Measurements from ENCODE around the gene RPRD1B. TPM values are rescaled to one million over a fixed set of nuclear protein-coding genes. Genes with fewer than 3 reads are reported as not detected.

RPRD1B gene
- total and polyA plus RNA-seq, 2 of the 8 experiments (the other 6 are each of a cell fraction or from before 2014, with no cell fraction given), result 10.3 to 20.9 TPM

DNA sequence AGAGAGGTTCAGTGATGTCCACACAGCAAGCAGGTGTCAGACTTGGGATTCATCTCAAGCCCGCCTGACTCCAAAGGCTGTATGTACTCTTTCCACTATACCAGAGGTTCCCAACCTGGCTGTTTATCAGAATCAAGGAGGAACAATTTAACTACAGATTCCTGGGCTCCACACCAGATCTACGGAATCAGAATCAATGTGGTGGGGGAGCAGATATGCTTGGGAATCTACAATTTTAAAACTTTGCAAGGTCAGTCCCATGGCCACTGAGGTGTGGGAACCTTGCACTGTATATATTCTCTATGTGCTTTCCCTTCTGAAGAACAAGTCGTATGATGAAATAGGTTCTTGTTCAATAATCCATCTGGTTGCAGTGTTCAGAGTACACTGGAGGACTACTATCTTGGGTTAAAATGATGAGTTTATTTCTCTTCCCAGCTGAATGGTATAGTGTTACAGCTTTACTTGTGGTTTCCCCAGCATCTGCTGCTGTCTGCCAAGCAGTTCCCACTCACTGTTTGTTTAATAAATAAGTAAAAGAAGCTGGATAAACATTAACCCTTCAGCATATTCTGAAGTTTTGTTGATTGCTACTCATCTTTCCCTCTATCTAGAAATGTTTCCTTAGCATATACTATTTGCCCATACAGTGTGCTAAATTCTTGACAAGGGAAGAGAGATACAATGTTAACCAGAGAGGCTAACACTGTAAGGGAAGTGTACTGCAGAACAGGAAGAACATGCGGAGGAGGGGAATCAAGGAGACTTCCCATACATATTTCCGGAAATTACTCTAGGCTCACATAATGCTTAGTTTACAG, 10.2 kb upstream of the RPRD1B start:
- H3K27me3 ChIP-seq (replicated peaks in 1 of 4; ENCODE audit: control insufficient read depth in 3 of 4, extremely low read depth in 1 of 4, insufficient read depth in 3 of 4, low read length in 3 of 4), result no peaks in the 10 kb centered on the region
- no peak overlapping the region for H2BK20ac ChIP-seq (ENCODE audit: low read length)
- ChIA-PET POLR2A (ENCODE audit: partially characterized antibody) (interaction anchor here (1.8 kb wide), 1 partner anchor 10 kb away, joined by 4 read pairs; the partner anchor contains the start of genes RPRD1B and TTI1), CTCF (ENCODE audit: partially characterized antibody) (no interaction called here)
- H3K9ac ChIP-seq (replicated peaks in 1 of 4; ENCODE audit: extremely low read depth in 1 of 4, low read depth in 3 of 4, low read length in 3 of 4), result no peak overlapping the region
- H3K4me3 ChIP-seq (ENCODE audit: extremely low read depth in 1 of 4, insufficient read depth in 2 of 4, low read depth in 3 of 4, low read length in 4 of 4), result no peak overlapping the region
- H2AK5ac ChIP-seq (ENCODE audit: low read depth, low read length), result no peak overlapping the region
- peaks cover 6% of the 10 kb centered on the region; the same call in 1 of the 2 replicates for H3K79me1 ChIP-seq (ENCODE audit: low read depth, low read length)
- no peak overlapping the region for H3K18ac ChIP-seq (ENCODE audit: extremely low read depth, low read length)
- peaks cover 0 to 10% (median 3%) of the 10 kb centered on the region in 4 experiments; a peak in 4 of 8 replicates for H3K36me3 ChIP-seq (ENCODE audit: control insufficient read depth in 2 of 4, insufficient read depth in 4 of 4, low read length in 3 of 4)
- no peak overlapping the region for H2AFZ ChIP-seq (ENCODE audit: low read length)
- H4K8ac ChIP-seq (ENCODE audit: extremely low read depth, insufficient read depth, low read length), result no peak overlapping the region
- H2BK120ac ChIP-seq (replicated peaks; ENCODE audit: low read depth, low read length), result no peak overlapping the region
- peaks cover 6 to 16% of the 10 kb centered on the region in 2 experiments for H4K20me1 ChIP-seq (replicated peaks in 1 of 2; ENCODE audit: control insufficient read depth in 1 of 2, insufficient read depth in 2 of 2, low read length in 2 of 2)
- H3K56ac ChIP-seq (replicated peaks; ENCODE audit: insufficient read length, low read depth, low read length), result no peak overlapping the region
- no peak overlapping the region for H2BK5ac ChIP-seq (ENCODE audit: low read depth, low read length)
- WGBS, 2 experiments (ENCODE audit: extremely low coverage in 1 of 2, insufficient coverage in 1 of 2, insufficient read length in 1 of 2, insufficient replicate concordance in 2 of 2, low coverage in 1 of 2, low lambda C conversion rate in 2 of 2, missing lambda C conversion rate in 1 of 2), result 86% methylated on average over 5 of the region's 5 CpGs; no CpG with 5 or more reads in 1 of the 2 experiments
- DNase-seq (ENCODE audit: low read depth in 1 of 2, low spot score in 2 of 2) (no peak), FAIRE-seq (no peak)
- no peak overlapping the region for H3K27ac ChIP-seq (ENCODE audit: low read depth, low read length)
- H3K79me2 ChIP-seq (ENCODE audit: control insufficient read depth in 1 of 2, insufficient read depth in 2 of 2, low read length in 2 of 2), result peaks cover 9 to 94% of the 10 kb centered on the region in 2 experiments
- H3K23ac ChIP-seq (ENCODE audit: insufficient read length), result no peak overlapping the region
- no peak overlapping the region for H3K4me2 ChIP-seq (ENCODE audit: insufficient read depth in 1 of 2, low read depth in 2 of 2, low read length in 2 of 2)
- H2BK12ac ChIP-seq (ENCODE audit: low read depth, low read length), result no peak overlapping the region
- H3K4me1 ChIP-seq (replicated peaks in 1 of 4; ENCODE audit: control insufficient read depth in 3 of 4, insufficient read depth in 4 of 4, low read length in 3 of 4), result no peaks in the 10 kb centered on the region; a peak in 1 of 7 replicates
- no peak for TF ChIP-seq EP300 (IDR thresholded peaks at IDR 0.05; ENCODE audit: borderline replicate concordance in 1 of 2, low read depth in 2 of 2, low read length in 2 of 2)
- TF ChIP-seq, protein P1, sequence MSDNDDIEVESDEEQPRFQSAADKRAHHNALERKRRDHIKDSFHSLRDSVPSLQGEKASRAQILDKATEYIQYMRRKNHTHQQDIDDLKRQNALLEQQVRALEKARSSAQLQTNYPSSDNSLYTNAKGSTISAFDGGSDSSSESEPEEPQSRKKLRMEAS (IDR thresholded peaks at IDR 0.05), result no peak
- TF ChIP-seq ZNF274 (IDR thresholded peaks at IDR 0.05; ENCODE audit: borderline replicate concordance, extremely low read depth, low read length), result no peak
- H3K9me3 ChIP-seq (ENCODE audit: insufficient read depth in 2 of 2, low read depth in 1 of 2, low read length in 1 of 2), result peaks cover 7% of the 10 kb centered on the region in 2 experiments
- no peak overlapping the region for H4K91ac ChIP-seq (replicated peaks; ENCODE audit: insufficient read length, low read length)
- no peak overlapping the region for H2BK15ac ChIP-seq (ENCODE audit: low read length)
- no peak overlapping the region for H3K14ac ChIP-seq (ENCODE audit: insufficient read length)
- no peaks in the 10 kb centered on the region for H3K23me2 ChIP-seq (ENCODE audit: low read depth, low read length)
- no peak overlapping the region for H4K5ac ChIP-seq (ENCODE audit: insufficient read length, low read depth, low read length)
- no peak overlapping the region for H3K4ac ChIP-seq (replicated peaks; ENCODE audit: insufficient read length, low read depth, low read length)
